Glutamatergic neuron (in vitro differentiated cells): ENCODE results near the gene ISOC1. TPM values are rescaled to one million over a fixed set of nuclear protein-coding genes. Genes with fewer than 3 reads are reported as not detected.

Source experiments
- DNase-seq: peaks from one replicate; pipeline ENCODE4 v3.0.0; 2022
- H3K27ac Mint-ChIP-seq: one replicate; pipeline ENCODE4 v1.8.0; 2020; ENCODE audit warnings: mild to moderate bottlenecking, mixed read lengths, inconsistent platforms; ENCODE audit not compliant: unreplicated experiment
- H3K27me3 Mint-ChIP-seq: one replicate; pipeline ENCODE4 v1.8.0; 2020; ENCODE audit warnings: mild to moderate bottlenecking, moderate library complexity, mixed read lengths, inconsistent platforms; ENCODE audit not compliant: unreplicated experiment
- H3K36me3 Mint-ChIP-seq: one replicate; pipeline ENCODE4 v1.8.0; 2020; ENCODE audit warnings: mild to moderate bottlenecking, mixed read lengths, inconsistent platforms; ENCODE audit not compliant: unreplicated experiment
- H3K4me1 Mint-ChIP-seq: one replicate; pipeline ENCODE4 v1.8.0; 2020; ENCODE audit warnings: mild to moderate bottlenecking, low read depth, mixed read lengths, inconsistent platforms; ENCODE audit not compliant: unreplicated experiment
- H3K4me3 Mint-ChIP-seq: one replicate; pipeline ENCODE4 v1.8.0; 2020; ENCODE audit warnings: mild to moderate bottlenecking, mixed read lengths, inconsistent platforms; ENCODE audit not compliant: unreplicated experiment
- H3K9me3 Mint-ChIP-seq: one replicate; pipeline ENCODE4 v1.8.0; 2020; ENCODE audit warnings: mild to moderate bottlenecking, moderate library complexity, mixed read lengths, inconsistent platforms; ENCODE audit not compliant: unreplicated experiment
- total RNA-seq: library from RNA; stranded (reverse); fragmentation: NEBNext Ultra II Directional; extraction: Animal tissue kit (Norgen Biotek cat#: 25700); gene quantifications from one replicate; pipeline ENCODE4 v1.2.1, GENCODE V29; 2021; ENCODE audit not compliant: unreplicated experiment
- TF ChIP-seq, protein P1 (sequence below): fragments of 200-600 bp; sonication (generic); IDR thresholded peaks from one replicate; pipeline ENCODE4 v1.5.0; 2021; ENCODE audit not compliant: partially characterized antibody, unreplicated experiment

The ISOC1 gene
- total RNA-seq, 1 donor from 2014 or later, result 4.8 TPM

DNA sequence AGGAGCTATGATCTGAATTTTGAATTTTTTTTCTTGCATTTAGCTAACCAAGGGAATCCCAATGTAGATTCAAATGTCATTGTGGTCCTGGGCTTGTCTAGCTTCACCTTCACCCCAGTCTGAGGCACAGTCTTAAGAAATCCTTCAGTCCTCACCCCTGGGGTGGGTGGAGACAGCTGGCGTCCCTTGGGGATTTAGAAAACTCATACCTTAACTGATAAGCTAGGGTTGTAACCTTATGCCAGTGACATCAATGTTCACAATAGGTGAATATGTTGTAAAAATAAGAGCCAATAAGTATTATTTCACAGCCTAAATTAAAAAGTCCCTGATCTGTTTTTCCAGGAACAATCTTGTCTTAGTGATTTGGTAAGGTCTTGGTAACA lies 4.6 kb downstream of the ISOC1 start:
- Mint-ChIP-seq H3K9me3 (no peaks in the 10 kb centered on the region), H3K27ac (no peak overlapping the region), H3K4me3 (no peak overlapping the region), H3K27me3 (peaks cover 3% of the 10 kb centered on the region), H3K4me1 (peaks cover 1% of the 10 kb centered on the region), H3K36me3 (no peaks in the 10 kb centered on the region)
- DNase-seq, result no peak
- TF ChIP-seq, protein P1, sequence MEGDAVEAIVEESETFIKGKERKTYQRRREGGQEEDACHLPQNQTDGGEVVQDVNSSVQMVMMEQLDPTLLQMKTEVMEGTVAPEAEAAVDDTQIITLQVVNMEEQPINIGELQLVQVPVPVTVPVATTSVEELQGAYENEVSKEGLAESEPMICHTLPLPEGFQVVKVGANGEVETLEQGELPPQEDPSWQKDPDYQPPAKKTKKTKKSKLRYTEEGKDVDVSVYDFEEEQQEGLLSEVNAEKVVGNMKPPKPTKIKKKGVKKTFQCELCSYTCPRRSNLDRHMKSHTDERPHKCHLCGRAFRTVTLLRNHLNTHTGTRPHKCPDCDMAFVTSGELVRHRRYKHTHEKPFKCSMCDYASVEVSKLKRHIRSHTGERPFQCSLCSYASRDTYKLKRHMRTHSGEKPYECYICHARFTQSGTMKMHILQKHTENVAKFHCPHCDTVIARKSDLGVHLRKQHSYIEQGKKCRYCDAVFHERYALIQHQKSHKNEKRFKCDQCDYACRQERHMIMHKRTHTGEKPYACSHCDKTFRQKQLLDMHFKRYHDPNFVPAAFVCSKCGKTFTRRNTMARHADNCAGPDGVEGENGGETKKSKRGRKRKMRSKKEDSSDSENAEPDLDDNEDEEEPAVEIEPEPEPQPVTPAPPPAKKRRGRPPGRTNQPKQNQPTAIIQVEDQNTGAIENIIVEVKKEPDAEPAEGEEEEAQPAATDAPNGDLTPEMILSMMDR, result no peak

DNA sequence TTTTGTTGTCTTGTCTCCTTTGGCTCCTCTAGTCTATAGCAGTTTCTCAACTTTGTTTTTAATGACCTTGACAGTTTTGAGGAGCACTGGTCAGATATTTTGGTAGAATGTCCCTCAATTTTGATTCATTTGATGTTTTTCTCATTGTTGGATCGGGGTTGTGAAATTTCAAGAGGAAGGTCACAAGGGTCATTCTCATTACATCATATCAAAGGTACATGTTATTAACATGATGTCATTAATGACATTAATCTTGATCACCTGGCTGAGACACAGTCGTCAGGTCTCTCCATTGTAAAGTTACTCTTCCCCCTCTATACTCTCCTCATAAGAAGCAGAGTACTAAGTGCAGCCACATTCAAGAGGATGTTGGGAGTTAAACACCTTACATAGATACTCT lies 7.2 kb downstream of the ISOC1 start:
- TF ChIP-seq, protein P1, result no peak
- no peaks in the 10 kb centered on the region for H3K36me3 Mint-ChIP-seq
- DNase-seq, result no peak
- H3K27me3 Mint-ChIP-seq, result no peaks in the 10 kb centered on the region
- H3K9me3 Mint-ChIP-seq, result no peaks in the 10 kb centered on the region
- H3K4me1 Mint-ChIP-seq, result no peaks in the 10 kb centered on the region
- no peak overlapping the region for H3K4me3 Mint-ChIP-seq
- no peak overlapping the region for H3K27ac Mint-ChIP-seq

- no peak overlapping the region for H3K27ac Mint-ChIP-seq
- no peak for DNase-seq
- H3K9me3 Mint-ChIP-seq, result no peaks in the 10 kb centered on the region
- H3K36me3 Mint-ChIP-seq, result no peaks in the 10 kb centered on the region
- H3K4me1 Mint-ChIP-seq, result no peaks in the 10 kb centered on the region
- TF ChIP-seq, protein P1, result no peak
- no peak overlapping the region for H3K4me3 Mint-ChIP-seq
- no peaks in the 10 kb centered on the region for H3K27me3 Mint-ChIP-seq
These were observed 8.8 kb downstream of the ISOC1 start for GRCh38 chr5:129103397-129103796.

DNA sequence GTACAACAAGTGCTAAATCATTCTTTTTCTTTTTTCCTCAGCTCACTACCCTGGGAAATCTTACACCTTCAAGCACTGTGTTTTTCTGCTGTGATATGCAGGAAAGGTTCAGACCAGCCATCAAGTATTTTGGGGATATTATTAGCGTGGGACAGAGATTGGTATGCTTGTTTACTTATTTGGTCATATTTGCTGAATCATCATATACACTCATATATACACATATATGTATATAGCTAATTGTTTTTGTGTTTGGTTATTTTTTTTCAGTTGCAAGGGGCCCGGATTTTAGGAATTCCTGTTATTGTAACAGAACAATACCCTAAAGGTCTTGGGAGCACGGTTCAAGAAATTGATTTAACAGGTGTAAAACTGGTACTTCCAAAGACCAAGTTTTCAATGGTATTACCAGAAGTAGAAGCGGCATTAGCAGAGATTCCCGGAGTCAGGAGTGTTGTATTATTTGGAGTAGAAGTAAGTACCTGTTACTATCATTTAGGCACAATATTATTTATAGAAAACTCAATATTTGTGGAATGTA lies 10.4 kb downstream of the ISOC1 start:
- TF ChIP-seq, protein P1, result no peak
- Mint-ChIP-seq H3K27ac (no peak overlapping the region), H3K4me1 (no peaks in the 10 kb centered on the region), H3K4me3 (no peak overlapping the region), H3K9me3 (no peaks in the 10 kb centered on the region), H3K27me3 (no peaks in the 10 kb centered on the region), H3K36me3 (no peaks in the 10 kb centered on the region)
- no peak for DNase-seq

DNA sequence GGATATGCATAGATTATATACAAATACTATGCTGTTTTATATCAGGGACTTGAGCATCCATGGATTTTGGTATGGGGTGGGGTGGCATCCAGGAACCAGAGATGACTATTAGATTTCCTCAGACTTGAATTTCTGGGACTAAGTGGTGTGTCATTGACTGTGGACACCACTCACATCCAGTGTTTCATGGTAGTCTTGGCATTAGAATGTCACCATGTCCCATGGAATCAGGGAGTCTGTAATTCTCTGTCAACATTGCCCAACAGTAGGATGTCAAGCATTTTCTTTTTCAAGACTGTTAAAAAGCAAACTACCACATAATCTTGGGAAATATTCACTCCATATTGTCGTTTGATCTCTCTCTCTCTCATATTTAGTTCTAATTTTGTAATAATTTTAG lies 13.1 kb downstream of the ISOC1 start:
- no peak for DNase-seq
- H3K27ac Mint-ChIP-seq, result no peak overlapping the region
- H3K4me1 Mint-ChIP-seq, result no peaks in the 10 kb centered on the region
- H3K27me3 Mint-ChIP-seq, result no peaks in the 10 kb centered on the region
- no peaks in the 10 kb centered on the region for H3K36me3 Mint-ChIP-seq
- no peak overlapping the region for H3K4me3 Mint-ChIP-seq
- no peaks in the 10 kb centered on the region for H3K9me3 Mint-ChIP-seq
- TF ChIP-seq, protein P1, result no peak
